NCI-H2227 (cell line): ENCODE results near the gene CSPG5.

Source experiments
- DNase-seq: peaks from one replicate; lab custom pipeline; 2025; ENCODE audit not compliant: unreplicated experiment; lab: John Stamatoyannopoulos, UW

Gene CSPG5, protein sequence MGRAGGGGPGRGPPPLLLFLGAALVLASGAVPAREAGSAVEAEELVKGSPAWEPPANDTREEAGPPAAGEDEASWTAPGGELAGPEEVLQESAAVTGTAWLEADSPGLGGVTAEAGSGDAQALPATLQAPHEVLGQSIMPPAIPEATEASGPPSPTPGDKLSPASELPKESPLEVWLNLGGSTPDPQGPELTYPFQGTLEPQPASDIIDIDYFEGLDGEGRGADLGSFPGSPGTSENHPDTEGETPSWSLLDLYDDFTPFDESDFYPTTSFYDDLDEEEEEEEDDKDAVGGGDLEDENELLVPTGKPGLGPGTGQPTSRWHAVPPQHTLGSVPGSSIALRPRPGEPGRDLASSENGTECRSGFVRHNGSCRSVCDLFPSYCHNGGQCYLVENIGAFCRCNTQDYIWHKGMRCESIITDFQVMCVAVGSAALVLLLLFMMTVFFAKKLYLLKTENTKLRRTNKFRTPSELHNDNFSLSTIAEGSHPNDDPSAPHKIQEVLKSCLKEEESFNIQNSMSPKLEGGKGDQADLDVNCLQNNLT

DNA sequence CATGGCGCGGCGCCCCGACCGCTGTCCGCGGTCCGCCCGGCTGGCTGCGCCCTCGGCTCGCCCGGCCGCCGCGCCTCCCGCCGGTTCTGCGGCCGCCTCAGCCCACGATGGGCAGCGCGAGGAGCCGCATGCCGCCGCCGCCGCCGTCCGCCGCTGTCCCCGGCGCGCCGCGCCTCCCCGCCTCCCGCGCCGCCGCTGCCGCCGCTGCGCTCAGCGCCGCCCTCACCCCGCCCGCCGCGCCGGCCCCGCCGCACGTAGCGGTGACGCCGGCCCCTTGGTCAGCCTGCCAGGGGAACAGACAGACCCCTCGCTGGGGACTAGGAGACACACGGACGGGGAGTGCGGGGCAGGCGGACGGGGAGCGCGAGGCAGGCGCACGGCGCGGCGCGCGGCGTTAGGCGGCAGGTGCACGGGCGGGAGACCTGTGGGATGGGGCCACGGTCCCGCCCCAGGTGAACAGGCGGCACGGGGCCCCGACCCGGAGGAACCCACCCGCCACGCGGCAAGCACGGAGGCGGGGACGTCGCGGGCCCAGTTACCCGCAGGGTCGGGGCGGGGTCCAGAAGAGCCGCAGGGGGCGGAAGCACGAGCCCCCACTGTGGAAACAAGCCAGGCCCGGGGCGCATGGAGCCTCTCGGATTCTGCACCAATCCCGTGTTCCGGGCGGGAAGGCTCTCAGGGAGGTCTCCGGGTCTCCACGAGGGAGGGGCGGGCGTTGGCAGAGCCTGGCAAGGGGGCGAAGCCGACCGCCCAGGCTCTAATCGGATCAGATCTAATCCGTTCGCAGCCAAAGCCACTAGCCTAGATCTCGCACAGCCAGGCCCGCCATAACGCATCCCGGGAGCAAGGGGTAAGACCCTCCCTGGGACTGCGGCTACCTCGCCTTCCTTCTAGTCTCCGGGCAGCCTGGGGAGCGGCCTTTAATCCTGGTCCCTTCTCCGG lies at the start of gene CSPG5:
CSPG5 (minus strand) TSS at position 175 of the 942 bp plus-strand sequence; CDS start at position 3, 172 bp downstream.
- DNase-seq, result peak; percentile 56

DNA sequence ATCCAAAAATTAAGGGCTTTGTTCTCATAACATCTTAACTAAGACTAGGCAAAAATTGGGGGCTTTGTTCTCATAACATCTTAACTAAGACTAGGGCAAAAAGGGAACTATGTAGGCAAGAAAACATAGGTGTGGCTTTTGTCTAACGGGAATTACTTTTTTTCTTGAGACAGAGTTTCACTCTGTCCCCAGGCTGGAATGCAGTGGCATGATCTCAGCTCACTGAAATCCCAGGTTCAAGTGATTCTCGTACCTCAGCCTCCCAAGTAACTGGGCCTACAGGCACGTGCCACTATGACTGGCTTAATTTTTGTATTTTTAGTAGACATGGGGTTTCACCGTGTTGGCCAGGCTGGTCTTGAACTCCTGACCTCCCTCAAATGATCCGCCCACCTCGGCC lies 49.8 kb upstream of the CSPG5 start:
- DNase-seq, result no peak

DNA sequence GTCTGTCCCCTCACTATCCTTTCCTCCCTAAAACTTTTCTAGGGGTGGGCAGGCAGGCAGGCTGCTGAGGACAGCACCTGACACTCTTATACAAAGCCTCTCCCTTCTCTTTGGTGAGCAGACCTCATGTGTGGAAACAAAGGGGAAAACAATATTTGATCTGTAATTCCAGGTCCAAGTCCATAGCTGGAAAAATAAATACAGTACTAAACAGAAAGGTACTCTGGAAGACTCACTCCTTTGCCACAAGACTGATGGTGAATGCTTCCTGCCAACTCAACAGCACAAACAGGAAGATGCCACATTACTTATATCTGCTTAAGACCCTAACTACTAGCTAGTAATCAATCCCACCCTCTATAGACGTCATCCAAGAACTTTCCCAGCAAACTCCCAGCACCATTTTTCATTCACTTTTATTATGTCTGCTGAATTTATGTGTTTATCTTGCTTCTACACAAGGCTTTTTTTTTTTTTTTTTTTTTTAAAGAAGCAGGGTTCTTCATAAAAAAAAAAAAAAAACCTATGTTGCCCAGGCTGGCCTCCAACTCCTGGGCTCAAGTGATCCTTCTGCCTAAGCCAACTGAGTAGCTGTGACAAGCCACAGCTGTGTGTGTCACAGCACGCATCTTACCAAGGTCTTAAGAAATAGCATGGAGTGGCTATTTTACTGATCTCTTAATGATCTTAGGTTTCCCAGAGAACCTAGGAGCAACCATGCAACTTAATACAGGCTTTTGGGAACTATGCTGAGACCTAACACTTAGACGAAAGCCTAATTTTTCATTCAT lies 44.2 kb upstream of the CSPG5 start:
- DNase-seq, result no peak

DNA sequence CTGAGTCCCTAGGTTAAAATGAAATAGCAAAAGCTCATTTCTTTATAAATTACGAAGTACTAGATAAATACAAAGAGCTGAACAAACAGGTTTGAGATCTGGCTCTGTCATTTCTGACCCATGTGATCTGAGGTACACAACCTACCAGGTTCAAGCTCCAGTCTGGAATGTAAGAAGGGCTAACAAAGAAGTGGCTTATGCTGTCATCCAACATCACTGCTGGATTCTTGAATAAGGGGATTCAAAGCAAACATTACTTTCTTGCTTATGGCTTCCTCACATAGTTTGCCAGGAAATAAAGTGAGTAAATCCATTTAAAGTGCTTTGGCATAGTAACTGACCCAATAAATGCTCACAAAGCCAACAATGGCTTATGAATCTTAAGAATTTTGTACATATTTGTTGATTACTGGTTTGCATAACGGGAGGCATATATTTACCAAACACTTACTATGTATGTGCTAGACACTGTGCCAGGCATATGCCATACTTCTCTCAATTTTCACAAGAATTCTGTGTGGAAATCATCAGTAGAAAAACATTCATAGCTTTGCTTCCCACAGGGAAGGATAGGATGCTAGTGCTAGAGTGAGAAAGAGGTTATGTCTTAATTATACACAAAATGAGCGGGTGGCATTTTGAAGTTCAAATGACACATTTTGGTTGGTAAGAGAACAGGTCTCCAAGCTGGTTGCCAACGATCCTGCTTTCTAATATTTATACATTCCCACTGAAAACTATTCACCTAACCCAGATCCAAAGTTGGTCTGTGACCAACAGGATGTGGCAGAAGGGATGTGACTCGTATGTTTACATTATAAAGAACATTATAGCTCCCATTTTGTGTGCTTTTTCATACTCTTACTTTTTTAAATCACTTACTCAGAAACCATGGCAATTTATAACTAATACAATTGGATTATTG lies 38.7 kb upstream of the CSPG5 start:
- DNase-seq, result no peak

DNA sequence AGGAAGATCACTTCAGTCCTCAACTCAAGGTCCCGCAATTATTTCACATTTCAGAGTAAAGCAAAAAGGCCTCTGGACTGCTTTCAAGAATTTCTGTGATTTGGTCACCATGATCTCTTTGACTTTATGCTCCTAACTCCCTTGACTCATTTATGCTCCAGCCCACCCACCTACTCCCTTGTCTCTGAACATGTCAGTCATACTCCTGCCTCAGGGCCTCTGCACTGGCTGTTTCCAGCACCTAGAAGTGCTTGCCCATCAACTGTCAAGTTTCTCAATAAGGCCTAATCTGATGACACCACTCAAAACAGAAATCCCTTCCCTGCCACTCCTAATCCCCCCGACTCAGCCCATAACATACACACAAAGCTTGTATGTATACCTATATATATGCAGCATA lies 36.1 kb upstream of the CSPG5 start:
- no peak for DNase-seq

DNA sequence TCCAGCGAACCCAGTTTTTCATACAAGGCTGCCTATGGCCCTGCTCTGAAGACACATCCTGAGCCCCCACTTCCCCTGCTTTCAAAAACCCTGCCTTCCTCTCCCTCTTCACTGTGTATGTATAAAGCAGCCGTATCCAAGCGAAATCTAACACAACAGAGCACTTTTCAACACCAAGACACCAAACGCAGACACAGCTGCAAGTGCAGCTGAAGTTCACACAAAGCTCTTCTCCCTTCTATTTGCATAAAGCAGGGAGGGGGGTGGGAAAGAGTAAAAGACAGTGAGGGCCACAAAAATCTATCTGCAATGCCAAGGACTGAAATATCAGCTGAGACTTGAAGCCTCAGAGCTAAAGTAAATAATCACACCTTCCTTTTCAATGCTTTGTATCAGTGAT lies 35.1 kb upstream of the CSPG5 start:
- DNase-seq, result no peak

DNA sequence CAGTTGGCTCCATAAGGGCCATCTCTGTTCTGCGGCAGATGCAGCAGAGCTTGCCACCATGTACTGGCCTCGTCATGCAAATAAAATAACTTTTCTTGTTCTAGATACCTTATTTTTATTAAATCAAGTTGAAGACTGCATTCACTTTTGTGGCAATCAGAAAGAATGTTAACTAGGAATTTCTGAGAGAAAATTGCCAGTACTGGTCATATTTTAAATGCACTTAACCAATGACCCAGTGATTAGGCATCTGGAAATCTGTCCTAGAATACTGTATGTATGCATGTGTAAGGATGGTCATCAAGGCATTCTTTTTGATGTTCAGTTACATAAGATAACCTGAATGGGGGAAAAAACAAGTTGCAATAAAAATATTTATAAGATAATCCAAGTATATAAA lies 34.2 kb upstream of the CSPG5 start:
- DNase-seq, result no peak

DNA sequence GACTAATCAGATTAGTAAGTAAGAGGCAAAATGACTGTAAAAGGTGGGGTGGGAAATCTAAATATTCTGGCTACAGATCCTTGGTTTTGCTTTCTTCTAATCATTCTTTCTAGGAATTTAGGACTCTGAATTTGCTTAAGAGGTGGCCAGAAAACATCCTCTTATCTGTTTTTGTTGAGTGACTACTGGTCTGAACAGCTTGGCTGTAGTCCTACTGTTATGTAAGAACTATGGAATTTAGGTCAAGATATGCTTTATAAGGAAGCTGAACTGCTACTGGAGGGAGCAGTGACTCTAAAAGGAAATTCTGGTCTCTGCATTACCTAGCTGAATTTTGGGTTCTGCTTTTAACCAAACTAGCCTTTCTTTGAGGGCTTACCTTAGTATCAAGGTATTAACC lies 33.5 kb upstream of the CSPG5 start:
- DNase-seq, result no peak

DNA sequence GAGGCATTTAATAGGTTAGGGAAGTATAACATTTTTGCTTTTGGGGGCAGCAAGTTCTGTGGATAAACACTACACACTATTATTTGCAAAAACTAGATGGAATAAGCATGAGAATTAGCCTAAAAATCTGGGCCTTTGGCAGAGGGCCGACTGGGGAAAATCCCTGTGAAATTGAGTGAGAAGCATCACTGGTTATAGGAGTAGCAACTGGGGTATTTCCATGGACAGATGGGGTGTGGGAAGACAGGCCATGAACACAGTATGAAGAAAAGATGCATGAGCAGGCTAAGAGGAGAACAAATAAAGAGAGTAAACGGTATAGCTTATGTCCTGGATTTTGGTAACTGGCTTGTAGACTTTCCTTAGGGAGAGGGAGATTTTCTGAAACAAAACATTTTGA lies 32.9 kb upstream of the CSPG5 start:
- DNase-seq, result no peak

DNA sequence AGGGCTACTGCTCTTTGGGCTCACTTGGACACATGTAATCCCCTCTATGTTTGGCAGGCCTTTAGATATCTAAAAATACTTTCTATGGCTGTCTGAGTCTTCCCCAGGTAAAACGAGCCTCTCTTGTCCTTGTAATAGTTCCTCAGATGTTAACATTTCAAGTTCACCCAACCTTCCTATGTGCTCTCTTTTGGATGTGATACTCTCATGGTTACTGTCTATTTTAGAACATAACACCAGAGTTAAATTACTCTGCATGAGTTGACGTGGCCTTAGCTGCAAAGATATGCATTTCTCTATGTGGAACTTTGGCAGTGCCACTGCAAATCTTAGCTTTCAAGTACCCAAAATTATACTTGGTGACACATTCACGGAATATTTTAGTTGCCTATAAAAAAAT lies 31.9 kb upstream of the CSPG5 start:
- no peak for DNase-seq

DNA sequence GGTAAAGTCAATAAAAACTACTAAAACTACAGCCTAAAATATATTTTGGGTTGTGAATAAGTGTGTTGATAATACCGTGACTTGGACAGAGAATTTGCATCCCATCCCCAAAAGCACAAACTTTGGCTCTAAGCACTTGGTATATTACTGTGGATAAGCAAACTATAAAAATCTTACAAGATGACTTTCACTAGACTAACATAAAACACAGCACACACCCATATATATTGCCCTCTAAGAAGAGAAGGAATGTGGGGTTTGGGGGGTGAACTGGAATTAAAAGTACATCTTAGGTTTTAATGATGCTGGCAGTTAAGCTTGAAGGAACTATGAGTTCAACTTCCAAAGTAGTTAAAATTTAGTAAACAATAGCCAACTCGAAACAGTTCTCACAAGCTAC lies 28.7 kb upstream of the CSPG5 start:
- DNase-seq, result no peak

DNA sequence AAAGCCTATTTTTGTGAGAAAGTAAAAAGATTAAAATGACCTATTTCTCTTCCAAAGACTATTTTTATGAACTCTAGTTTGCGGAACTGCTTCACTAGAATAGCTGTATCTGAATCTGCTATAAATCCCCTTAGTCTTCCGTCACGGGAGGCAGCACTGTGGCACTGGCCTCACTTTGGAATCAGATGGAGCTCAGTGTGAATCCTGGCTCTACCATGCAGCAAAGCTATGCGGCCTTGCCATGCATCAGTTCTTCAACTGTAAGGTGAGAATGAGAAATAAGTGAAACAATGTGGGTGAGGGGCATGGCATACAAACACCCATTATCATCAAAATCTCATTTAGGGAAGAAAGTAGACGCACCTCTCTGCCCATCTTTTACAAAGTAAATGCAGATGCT lies 27.5 kb upstream of the CSPG5 start:
- no peak for DNase-seq

DNA sequence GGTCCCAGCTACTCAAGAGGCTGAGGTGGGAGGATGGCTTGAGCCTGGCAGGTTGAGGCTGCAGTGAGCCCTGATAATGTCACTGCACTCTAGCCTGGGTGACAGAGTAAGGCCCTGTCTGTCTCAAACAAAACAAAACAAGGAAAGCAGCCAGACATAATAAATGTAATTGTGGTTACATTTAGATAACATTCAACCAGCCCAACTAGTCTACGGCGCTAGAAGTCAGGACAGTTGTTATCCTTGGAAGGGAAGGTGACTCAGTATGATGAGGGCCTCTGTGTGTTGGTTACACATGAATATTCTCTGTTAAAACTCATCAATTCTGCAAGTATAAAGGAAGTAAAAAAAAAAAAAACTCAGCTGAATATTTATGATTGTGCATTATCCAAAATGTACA lies 27.0 kb upstream of the CSPG5 start:
- DNase-seq, result no peak

DNA sequence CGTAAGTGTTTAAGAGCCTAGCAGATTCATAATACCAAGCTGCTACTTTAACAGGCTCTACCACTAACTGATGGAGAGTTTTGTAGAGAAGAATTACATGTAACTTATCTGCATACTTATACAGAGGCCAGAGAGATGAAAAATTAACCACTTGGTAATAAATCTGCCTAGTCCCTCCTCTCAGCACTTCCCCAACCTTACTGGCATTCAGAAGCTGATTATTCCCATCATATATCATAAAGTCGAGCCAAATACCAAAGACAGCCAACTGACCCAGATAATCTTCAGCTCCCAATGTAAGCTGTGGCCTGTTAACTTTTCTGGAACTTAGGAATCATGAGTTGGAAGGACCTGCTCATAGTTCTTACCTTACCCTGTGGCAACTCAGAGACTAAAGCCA lies 25.5 kb upstream of the CSPG5 start:
- DNase-seq, result no peak

DNA sequence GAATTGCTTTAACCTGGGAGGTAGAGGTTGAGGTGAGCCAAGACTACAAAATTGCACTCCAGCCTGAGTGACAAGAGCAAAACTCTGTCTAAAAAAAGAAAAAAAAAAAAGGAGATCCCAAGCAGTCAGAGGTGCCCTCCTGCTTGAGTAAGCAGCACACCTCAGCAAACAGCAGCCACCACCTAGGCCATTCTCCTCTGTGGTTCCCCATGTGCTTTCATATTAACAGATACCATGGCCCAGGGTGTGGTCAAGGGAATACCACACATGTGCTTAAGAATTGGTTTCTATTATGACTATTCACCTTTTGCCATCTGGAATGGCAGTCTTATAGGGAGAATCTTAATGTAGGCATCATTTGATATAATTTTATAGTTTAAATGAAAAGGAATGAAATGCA lies 24.7 kb upstream of the CSPG5 start:
- no peak for DNase-seq

DNA sequence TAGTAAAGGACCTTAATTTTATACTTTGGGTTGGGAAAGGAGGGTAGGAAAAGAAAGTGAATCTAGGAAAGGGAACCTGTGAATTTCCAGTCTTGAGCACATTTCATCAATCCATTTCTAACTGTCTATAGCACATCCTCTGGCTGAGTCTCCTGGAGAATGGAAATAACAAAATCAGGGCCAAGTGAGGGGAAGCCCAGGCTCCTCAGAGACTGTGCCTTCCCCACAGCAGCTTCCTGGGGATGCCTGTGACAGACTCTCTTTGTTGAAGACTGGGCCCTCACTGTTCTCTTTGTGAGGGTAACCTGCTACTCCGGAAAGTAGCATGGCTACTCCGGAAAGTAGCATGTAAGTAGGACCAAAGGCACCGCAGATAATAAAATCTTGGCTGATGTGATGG lies 22.6 kb upstream of the CSPG5 start:
- no peak for DNase-seq

DNA sequence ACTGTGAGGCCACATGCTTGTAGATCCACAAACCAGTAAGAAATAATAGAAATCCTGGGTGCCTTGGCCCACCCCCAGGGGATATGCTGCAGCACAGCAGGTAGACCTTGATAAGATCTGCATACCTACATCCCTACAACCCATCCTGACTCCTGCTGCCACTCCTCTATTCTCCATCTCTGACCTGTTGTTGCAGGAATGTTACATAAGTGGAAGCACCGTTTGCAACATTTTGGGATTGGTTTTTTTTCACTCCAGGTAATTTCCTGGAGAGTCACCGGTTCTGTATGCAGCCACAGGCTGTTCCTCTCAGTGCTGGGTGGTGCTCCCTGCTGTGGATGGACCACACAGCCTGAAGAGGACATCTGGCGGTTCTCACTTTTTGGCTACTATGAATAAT lies 16.1 kb upstream of the CSPG5 start:
- no peak for DNase-seq

DNA sequence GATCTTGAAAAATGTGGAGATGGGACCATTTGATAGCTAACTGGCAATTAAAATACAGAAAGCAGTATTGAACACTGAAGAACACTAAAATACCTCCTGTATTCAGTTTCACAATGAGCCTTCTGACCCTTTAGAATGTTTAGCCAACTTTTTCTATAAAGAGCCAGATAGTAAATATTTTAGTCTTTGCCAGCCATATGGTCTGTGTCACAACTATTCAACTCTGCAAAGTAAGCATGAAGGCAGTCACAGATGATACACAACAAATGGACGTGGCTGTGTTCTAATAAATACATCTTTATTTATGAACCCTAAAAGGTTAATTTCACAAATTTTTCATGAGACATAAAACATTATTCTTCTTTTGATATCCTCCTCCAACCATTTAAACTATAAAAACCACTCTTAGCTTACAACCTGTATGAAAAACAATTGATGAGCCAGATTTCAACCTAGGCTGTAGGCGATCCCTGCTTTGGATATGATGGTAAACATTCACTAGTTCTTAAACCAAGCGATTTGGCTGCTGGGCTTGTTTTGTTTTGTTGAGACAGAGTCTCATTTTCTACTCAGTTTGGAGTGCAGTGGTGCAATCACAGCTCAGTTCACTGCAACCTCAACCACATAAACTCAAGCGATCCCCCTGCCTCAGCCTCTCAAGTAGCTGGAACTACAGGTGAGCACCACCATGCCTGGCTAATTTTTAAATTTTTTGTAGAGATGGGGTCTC lies 13.6 kb upstream of the CSPG5 start:
- DNase-seq, result no peak

DNA sequence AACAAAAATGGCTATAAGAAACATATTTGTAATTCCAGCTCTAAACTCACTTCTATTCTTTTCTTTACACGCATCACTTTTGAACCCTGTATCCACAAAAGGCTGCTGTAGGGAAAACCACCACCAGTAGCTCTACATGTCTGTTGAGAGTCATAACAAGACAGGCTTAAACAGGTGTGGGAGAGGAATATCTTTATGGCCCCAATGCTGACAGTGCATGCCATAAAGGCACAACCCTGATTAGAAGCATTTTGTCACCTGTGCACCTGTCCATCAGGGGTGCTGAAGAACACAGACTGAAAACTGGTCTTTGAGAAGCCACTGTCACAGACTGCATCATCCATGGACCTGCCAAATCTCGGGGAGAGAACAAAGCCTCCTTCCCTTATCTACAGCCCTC lies 11.6 kb upstream of the CSPG5 start:
- DNase-seq, result no peak
